Measurements from ENCODE around the gene FGF8. TPM values are rescaled to one million over a fixed set of nuclear protein-coding genes. Genes with fewer than 3 reads are reported as not detected.

FGF8 gene
- total and polyA plus RNA-seq, 9 of the 15 experiments (the other 6 are each of a cell fraction or from before 2014, with no cell fraction given): 0.13 to 0.82 (median 0.37) TPM; not detected in 5

- TF ChIP-seq ZBTB11 (CRISPR knock-in tag; IDR thresholded peaks at IDR 0.05) (no peak), ID3 (CRISPR knock-in tag; IDR thresholded peaks at IDR 0.05) (no peak), ID3 (tag; IDR thresholded peaks at IDR 0.05) (peak; percentile 47; the same call in 1 of the 2 replicates), GABPA (tag; conservative IDR thresholded peaks at IDR 0.05; ENCODE audit: low read depth) (no peak), NELFE (IDR thresholded peaks at IDR 0.05; ENCODE audit: insufficient read depth, insufficient read length) (no peak), MEF2A (IDR thresholded peaks at IDR 0.05; ENCODE audit: control insufficient read depth, low read depth, low read length) (no peak), SPI1 (IDR thresholded peaks at IDR 0.05; ENCODE audit: borderline replicate concordance, low read depth, low read length) (no peak), E2F6 (IDR thresholded peaks at IDR 0.05; ENCODE audit: borderline replicate concordance in 1 of 2, extremely low read depth in 1 of 2, insufficient read depth in 1 of 2, insufficient read length in 1 of 2, low read depth in 1 of 2, low read length in 1 of 2, poor library complexity in 1 of 2, severe bottlenecking in 1 of 2) (no peak), SMARCA4 (IDR thresholded peaks at IDR 0.05) (0 out of 2 replicates have a peak, but pooled peaks have one; percentile 48), MTA2 (IDR thresholded peaks at IDR 0.05; ENCODE audit: low read depth) (0 out of 2 replicates have a peak, but pooled peaks have one; percentile 12), ZNF174 (CRISPR knock-in tag; IDR thresholded peaks at IDR 0.05) (no peak), CXXC5 (CRISPR knock-in tag; IDR thresholded peaks at IDR 0.05) (peak; percentile 53; the same call in 1 of the 2 replicates), CUX1 (CRISPR knock-in tag; IDR thresholded peaks at IDR 0.05) (no peak), ZNF408 (CRISPR knock-in tag; IDR thresholded peaks at IDR 0.05; ENCODE audit: low read depth) (no peak), HDAC8 (tag; IDR thresholded peaks at IDR 0.05) (no peak)
These were observed 26.6 kb downstream of the FGF8 start (continued) for GRCh38 chr10:101749047-101750016.

Measured in K562 (cell line).